Anterior cingulate cortex (tissue), 58 donors: ENCODE measurements around the gene NKX6-1.
A peak's percentile ranks its signal among the peaks of the same experiment; 100 is the strongest.

Experiments used
- DNase-seq, 58 donors: peaks; one replicate each; lab custom pipeline; 2025; lab: John Stamatoyannopoulos, UW

Gene NKX6-1

GRCh38 chr4:84498935-84499623 lies at the start of gene NKX6-1:
Gene NKX6-1 (minus strand): TSS chr4:84499292. CDS start chr4:84498228, 1,064 bp downstream.
- peak in 12 of 58 donors; percentile 5 to 31 (median 14) for DNase-seq

DNA sequence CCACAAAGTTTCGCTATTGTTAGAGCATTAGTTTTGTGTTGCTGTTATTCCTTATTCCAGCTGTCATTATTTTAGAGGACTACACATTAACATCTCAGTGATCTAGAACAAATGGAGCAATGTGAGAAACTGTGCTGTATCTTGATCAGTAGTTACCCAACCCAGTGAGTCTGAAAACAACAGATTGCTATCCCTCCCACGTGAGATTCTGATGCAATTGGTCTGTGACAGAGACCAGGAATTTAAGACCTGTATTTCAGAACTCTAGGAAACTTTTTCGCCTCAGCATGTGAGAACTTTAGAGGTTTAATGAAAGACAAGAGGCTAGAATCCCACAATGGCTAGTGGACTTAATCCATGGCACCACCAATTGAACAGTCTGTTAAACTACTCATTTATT lies 48.1 kb upstream of the NKX6-1 start:
- no peak for DNase-seq

GRCh38 chr4:84545093-84545492 lies 46.0 kb upstream of the NKX6-1 start:
- no peak for DNase-seq

GRCh38 chr4:84535901-84536300 lies 36.8 kb upstream of the NKX6-1 start:
- no peak for DNase-seq

GRCh38 chr4:84531689-84532088 lies 32.6 kb upstream of the NKX6-1 start:
- no peak for DNase-seq

GRCh38 chr4:84530871-84531270 lies 31.8 kb upstream of the NKX6-1 start:
- DNase-seq = no peak

DNA sequence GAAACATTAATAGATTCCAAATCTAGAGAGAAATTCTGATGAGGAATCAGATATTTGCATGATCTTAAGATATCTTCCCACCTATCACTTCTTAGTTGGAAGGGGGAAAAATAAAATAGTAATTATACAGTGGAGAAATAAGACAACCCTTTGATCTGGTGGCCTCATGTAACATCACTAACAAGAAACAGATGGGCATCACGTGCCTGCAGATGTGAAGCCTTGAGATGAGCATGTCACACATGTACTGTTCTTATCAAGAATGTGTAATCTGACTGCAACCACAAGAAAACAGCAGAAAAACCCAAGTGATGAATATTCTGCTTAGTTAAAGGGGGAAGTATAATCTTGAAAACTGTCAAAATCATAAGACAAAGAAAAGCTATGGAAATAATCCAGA lies 31.4 kb upstream of the NKX6-1 start:
- no peak for DNase-seq

GRCh38 chr4:84529169-84529751 lies 30.2 kb upstream of the NKX6-1 start:
- no peak for DNase-seq

DNA sequence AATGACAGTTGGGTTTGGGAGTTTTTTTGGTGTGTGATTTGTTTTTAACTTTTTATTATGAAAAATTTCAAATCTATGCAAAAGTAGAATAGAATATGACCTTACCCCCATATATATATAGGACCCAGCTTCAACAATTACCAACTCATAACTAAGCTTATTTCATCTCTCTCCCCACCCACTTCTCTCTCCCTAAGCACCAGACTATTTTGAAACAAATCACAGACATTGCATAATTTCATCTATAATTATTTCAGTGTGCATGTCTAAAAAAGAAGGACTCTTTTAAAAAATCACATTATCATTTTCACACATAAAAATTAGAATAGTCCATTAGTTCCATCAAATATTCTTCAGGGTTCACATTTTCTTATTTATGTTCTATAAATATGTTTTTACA lies 28.3 kb upstream of the NKX6-1 start:
- DNase-seq = no peak

DNA sequence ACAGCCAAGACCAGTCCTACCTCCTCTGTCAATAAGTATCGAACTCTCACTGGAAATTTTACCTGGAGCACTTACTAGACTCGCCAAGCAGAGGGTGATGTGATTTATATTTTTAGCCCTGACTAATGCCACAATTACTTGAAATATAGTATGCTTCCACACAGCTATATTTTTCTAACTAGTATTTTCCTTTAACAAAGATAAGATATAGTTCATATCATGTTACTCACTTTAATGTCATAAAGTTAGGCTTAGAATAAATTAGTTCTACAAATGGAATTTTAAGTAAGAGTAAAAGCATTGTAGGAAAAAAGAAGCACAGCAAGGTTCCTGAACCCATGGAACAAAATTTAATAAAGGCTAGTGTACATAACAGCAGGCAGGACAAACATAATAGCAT lies 16.0 kb upstream of the NKX6-1 start:
- no peak for DNase-seq

- DNase-seq = no peak
Measured at GRCh38 chr4:84512277-84512676, 13.2 kb upstream of the NKX6-1 start.

DNA sequence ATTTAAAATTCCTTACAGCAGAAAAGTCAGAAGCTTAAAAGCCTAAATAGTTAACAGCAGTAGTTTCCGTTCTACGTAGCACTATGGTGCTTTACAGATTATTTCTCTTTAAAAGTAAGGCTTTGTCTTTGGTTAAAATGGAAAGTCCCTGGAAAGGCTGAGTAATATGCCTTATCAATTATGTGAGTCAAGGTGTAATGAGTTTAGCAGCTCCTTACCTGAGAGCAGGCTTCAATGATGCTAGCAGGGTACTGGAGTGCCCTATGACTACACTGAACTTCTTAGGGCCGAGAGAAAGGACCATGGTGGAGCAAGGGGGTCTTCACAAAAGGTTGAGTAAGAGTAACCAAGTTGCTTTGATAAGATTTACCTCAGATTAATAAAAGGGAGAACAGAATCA lies 12.6 kb upstream of the NKX6-1 start:
- DNase-seq = no peak

- no peak for DNase-seq
Measured at GRCh38 chr4:84507941-84508340, 8.8 kb upstream of the NKX6-1 start.

- DNase-seq = no peak
Measured at GRCh38 chr4:84504821-84505220, 5.7 kb upstream of the NKX6-1 start.

DNA sequence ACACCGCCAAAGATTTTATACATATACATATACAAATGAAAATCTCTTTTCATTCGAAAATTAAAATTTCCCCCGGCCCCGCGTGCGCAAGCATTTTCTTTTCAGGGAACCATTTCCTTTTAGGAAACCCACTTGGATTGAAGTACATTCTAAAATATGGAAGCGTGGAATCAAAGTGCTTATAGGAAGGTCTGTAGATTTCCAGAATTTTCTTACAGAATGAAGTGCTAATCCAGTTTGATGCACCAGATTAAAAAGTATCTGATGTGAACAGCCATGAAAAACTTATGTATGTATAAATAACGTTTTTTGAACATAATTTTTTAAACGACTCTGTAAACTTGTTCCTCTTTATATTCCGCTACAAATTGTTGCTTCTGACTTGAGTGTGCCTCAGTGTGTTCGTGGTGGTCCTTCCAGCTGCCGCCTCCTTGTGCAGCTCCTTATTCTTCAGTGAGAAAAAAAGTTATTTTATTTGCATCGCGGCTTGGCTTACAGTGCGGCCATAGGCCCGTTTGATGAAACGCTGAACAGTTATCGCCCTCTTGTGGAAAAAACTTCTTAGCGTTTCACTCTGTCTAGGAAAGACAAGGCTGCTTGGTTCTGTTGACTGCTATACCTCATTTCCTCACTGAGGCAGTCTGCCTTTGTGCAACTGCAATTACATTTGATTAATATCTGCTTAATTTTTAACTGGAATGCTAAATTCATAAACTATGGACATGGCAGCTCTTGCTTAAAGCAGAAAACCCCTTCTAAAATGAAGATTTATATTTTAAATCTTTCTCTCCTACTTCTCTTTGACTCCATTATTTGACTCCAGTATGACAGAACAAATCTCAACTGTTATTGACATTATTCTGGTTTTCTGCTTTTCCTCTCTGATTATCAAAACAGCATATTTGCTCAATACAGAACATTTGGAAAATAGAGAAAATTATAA lies 4.7 kb upstream of the NKX6-1 start:
- peak in 14 of 58 donors; percentile 1 to 56 (median 12) for DNase-seq

GRCh38 chr4:84502955-84503373 lies 3.9 kb upstream of the NKX6-1 start:
- DNase-seq = no peak

- DNase-seq = no peak
Measured at GRCh38 chr4:84502333-84502954, 3.4 kb upstream of the NKX6-1 start.

- no peak for DNase-seq
Measured at GRCh38 chr4:84501721-84502267, 2.7 kb upstream of the NKX6-1 start.

DNA sequence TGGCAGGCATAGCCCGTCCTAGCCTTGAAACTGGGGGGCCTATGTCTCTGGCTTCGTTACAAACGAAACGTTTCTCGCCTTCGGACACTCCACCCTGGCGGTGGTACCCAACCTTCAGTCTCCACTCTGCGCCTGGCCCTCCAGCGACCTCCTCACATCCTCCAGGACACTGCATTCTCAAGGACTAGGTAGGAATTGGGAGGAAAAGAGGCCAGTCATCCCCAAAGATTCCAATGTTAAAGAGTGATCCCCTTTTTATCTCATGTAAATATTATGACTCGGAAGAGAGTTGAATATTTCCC lies 2.1 kb upstream of the NKX6-1 start:
- no peak for DNase-seq

DNA sequence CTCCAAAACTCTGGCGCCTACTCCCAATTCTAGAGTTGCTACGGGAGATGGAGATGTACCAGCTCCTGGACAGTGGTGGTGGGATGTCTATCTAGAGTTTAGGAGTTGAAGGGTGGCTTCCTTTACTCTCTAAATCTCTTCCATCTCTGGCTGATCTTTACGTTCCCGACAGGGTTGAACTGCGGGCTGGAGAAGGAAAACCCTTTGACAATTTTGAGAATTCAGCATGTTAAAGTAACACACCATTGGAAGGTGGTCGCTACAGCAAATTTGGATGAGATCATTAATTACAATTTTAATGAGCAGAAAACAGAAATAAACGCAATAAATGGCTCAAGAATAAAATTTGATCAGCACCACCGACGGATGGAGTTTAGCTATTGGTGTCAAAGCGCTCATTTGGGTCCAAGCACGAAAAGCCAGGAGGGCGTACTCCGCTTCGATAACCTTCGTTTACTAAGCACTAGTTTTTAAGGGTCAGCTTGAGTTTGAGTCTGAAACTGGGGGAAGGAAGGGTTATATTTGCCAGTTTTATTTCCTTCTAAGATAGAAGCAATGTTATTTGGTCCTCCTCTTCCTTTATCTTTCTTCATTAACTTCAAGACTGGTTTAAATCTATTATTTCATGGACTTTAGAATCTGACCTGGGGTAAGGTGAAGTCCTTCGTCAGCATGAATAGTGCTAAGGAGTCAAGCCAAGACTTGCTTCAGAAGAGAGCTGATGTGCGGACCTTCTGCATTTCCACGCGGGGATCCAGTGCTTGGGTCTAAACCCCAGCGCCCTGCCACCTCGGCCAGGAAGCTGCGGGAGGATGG lies 1.5 kb upstream of the NKX6-1 start:
- no peak for DNase-seq
